IgD-negative memory B cell (primary cell): Measurements from ENCODE around the gene ISYNA1. TPM values are rescaled to one million over a fixed set of nuclear protein-coding genes. Genes with fewer than 3 reads are reported as not detected.
"Not testable (repeated sequence)": the region's sequence is repeated elsewhere in the genome, so short reads cannot be mapped to it uniquely, and the experiment has no call there.

Experiments used
- H3K27ac Mint-ChIP-seq, 3 donors: one replicate each; pipeline ENCODE4 v1.8.0; 2020 to 2022; ENCODE audit warnings: mild to moderate bottlenecking in 3 of 3, mixed read lengths in 3 of 3, moderate library complexity in 1 of 3
- H3K27me3 Mint-ChIP-seq: one replicate; pipeline ENCODE4 v1.8.0; 2021; ENCODE audit warnings: mixed read lengths
- H3K36me3 Mint-ChIP-seq: one replicate; pipeline ENCODE4 v1.8.0; 2020; ENCODE audit warnings: mild to moderate bottlenecking, mixed read lengths
- H3K4me1 Mint-ChIP-seq, 3 donors: one replicate each; pipeline ENCODE4 v1.8.0; 2020 to 2022; ENCODE audit warnings: mixed read lengths in 3 of 3, mild to moderate bottlenecking in 1 of 3
- H3K4me3 Mint-ChIP-seq, 4 donors: one replicate each; pipeline ENCODE4 v1.8.0; 2020 to 2022; ENCODE audit warnings: mild to moderate bottlenecking in 4 of 4, mixed read lengths in 4 of 4, moderate library complexity in 3 of 4
- H3K9me3 Mint-ChIP-seq, 3 donors: one replicate each; pipeline ENCODE4 v1.8.0; 2020 to 2021; ENCODE audit warnings: mixed read lengths in 3 of 3, mild to moderate bottlenecking in 1 of 3
- polyA plus RNA-seq: library from polyadenylated mRNA; unstranded; fragments of 300-500 nt; fragmentation: Illumina TruSeq; gene quantifications from one replicate; pipeline ENCODE4 v1.2.3, GENCODE V29; 2021

The ISYNA1 gene
- polyA plus RNA-seq, 1 donor from 2014 or later: 17.2 TPM

GRCh38 chr19:18417250-18418028, 20.5 kb downstream of the ISYNA1 start:
- Mint-ChIP-seq H3K4me3 (peak overlapping the region; percentile 76 to 84 (median 78)), H3K27me3 (peaks cover 37% of the 10 kb centered on the region), H3K27ac (peak overlapping the region; percentile 63 to 95 (median 88)), H3K36me3 (peaks cover 1% of the 10 kb centered on the region), H3K4me1 (peaks cover 15 to 37% (median 23%) of the 10 kb centered on the region in 3 donors), H3K9me3 (no peaks in the 10 kb centered on the region)

GRCh38 chr19:18416778-18417249, 21.1 kb downstream of the ISYNA1 start:
- Mint-ChIP-seq H3K27ac (peak overlapping the region; percentile 63 to 88 (median 87)), H3K4me3 (peak overlapping the region; percentile 16 to 80 (median 48)), H3K9me3 (no peaks in the 10 kb centered on the region), H3K4me1 (peaks cover 15 to 32% (median 20%) of the 10 kb centered on the region in 3 donors), H3K27me3 (peaks cover 40% of the 10 kb centered on the region), H3K36me3 (peaks cover 1% of the 10 kb centered on the region)

- no peaks in the 10 kb centered on the region for H3K9me3 Mint-ChIP-seq
- H3K4me1 Mint-ChIP-seq: peaks cover 14 to 29% (median 22%) of the 10 kb centered on the region in 3 donors
- peak overlapping the region in 1 of 3 donors; percentile 88 for H3K27ac Mint-ChIP-seq
- H3K4me3 Mint-ChIP-seq: peak overlapping the region in 2 of 4 donors; percentile 8 to 76
- H3K27me3 Mint-ChIP-seq: peaks cover 52% of the 10 kb centered on the region
- peaks cover 1% of the 10 kb centered on the region for H3K36me3 Mint-ChIP-seq
Observed at GRCh38 chr19:18415178-18415867, 22.6 kb downstream of the ISYNA1 start.

GRCh38 chr19:18414504-18415177, 23.3 kb downstream of the ISYNA1 start:
- no peaks in the 10 kb centered on the region for H3K9me3 Mint-ChIP-seq
- peaks cover 53% of the 10 kb centered on the region for H3K27me3 Mint-ChIP-seq
- H3K4me1 Mint-ChIP-seq: peaks cover 13 to 28% (median 20%) of the 10 kb centered on the region in 3 donors
- peak overlapping the region in 2 of 4 donors; percentile 43 to 79 for H3K4me3 Mint-ChIP-seq
- H3K27ac Mint-ChIP-seq: peak overlapping the region in 1 of 3 donors; percentile 88
- H3K36me3 Mint-ChIP-seq: peaks cover 1% of the 10 kb centered on the region

GRCh38 chr19:18412610-18413239, 25.2 kb downstream of the ISYNA1 start:
- Mint-ChIP-seq H3K4me1 (peaks cover 13 to 21% (median 20%) of the 10 kb centered on the region in 3 donors), H3K4me3 (peak overlapping the region in 2 of 4 donors; percentile 22 to 57), H3K27ac (no peak overlapping the region), H3K36me3 (peaks cover 1% of the 10 kb centered on the region), H3K9me3 (no peaks in the 10 kb centered on the region), H3K27me3 (peaks cover 40% of the 10 kb centered on the region)

- peak overlapping the region; percentile 55 to 84 (median 80) for H3K27ac Mint-ChIP-seq
- no peaks in the 10 kb centered on the region for H3K9me3 Mint-ChIP-seq
- H3K27me3 Mint-ChIP-seq: peaks cover 20% of the 10 kb centered on the region
- peak overlapping the region in 3 of 4 donors; percentile 2 to 73 (median 43) for H3K4me3 Mint-ChIP-seq
- H3K4me1 Mint-ChIP-seq: peaks cover 9 to 15% (median 12%) of the 10 kb centered on the region in 3 donors
- no peaks in the 10 kb centered on the region for H3K36me3 Mint-ChIP-seq
Observed at GRCh38 chr19:18408053-18408476, 29.9 kb downstream of the ISYNA1 start.

- Mint-ChIP-seq H3K9me3 (no peaks in the 10 kb centered on the region), H3K4me3 (no peak overlapping the region), H3K4me1 (peaks cover 18 to 26% (median 23%) of the 10 kb centered on the region in 3 donors), H3K27me3 (peaks cover 15% of the 10 kb centered on the region), H3K27ac (peak overlapping the region in 1 of 3 donors; percentile 55), H3K36me3 (peaks cover under 1% of the 10 kb centered on the region)
Observed at GRCh38 chr19:18406749-18407148, 31.2 kb downstream of the ISYNA1 start.

GRCh38 chr19:18405754-18406153, 32.2 kb downstream of the ISYNA1 start:
- peaks cover 23 to 31% (median 31%) of the 10 kb centered on the region in 3 donors for H3K4me1 Mint-ChIP-seq
- not testable (repeated sequence) for H3K27me3 Mint-ChIP-seq

GRCh38 chr19:18402455-18403248, 35.3 kb downstream of the ISYNA1 start:
- peak overlapping the region in 2 of 4 donors; percentile 58 to 61 for H3K4me3 Mint-ChIP-seq
- not testable (repeated sequence) for H3K27me3 Mint-ChIP-seq, H3K36me3 Mint-ChIP-seq, H3K9me3 Mint-ChIP-seq
- H3K4me1 Mint-ChIP-seq: peaks cover 22 to 24% (median 24%) of the 10 kb centered on the region in 3 donors
- H3K27ac Mint-ChIP-seq: peak overlapping the region in 2 of 3 donors; percentile 76 to 81

More at GRCh38 chr19:18405754-18406153, 32.2 kb downstream of the ISYNA1 start:
- H3K4me3 Mint-ChIP-seq, H3K36me3 Mint-ChIP-seq, H3K27ac Mint-ChIP-seq, H3K9me3 Mint-ChIP-seq: not testable (repeated sequence)

- H3K36me3 Mint-ChIP-seq: peaks cover 2% of the 10 kb centered on the region
- peaks cover 25% of the 10 kb centered on the region in 3 donors for H3K4me1 Mint-ChIP-seq
- H3K9me3 Mint-ChIP-seq: no peaks in the 10 kb centered on the region
- peaks cover 10% of the 10 kb centered on the region for H3K27me3 Mint-ChIP-seq
- H3K27ac Mint-ChIP-seq: peak overlapping the region; percentile 59 to 81 (median 74)
- peak overlapping the region in 3 of 4 donors; percentile 16 to 87 (median 53) for H3K4me3 Mint-ChIP-seq
Observed at GRCh38 chr19:18401580-18402112, 36.3 kb downstream of the ISYNA1 start.

- Mint-ChIP-seq H3K4me1 (peaks cover 25 to 26% (median 26%) of the 10 kb centered on the region in 3 donors), H3K4me3 (peak overlapping the region in 2 of 4 donors; percentile 14 to 52), H3K36me3 (peaks cover 2% of the 10 kb centered on the region), H3K27me3 (peaks cover 12% of the 10 kb centered on the region), H3K9me3 (no peaks in the 10 kb centered on the region), H3K27ac (no peak overlapping the region)
Observed at GRCh38 chr19:18399008-18399407, 38.9 kb downstream of the ISYNA1 start.

- peak within 1 kb of the TSS; percentile 77 to 89 (median 86) for H3K4me3 Mint-ChIP-seq
- peak within 1 kb of the TSS in 2 of 3 donors; percentile 86 to 89 for H3K27ac Mint-ChIP-seq
- peaks cover 17% of the 10 kb centered on the region for H3K27me3 Mint-ChIP-seq
- H3K4me1 Mint-ChIP-seq: peaks cover 28 to 29% (median 28%) of the 10 kb centered on the region in 3 donors
- no peaks in the 10 kb centered on the region for H3K9me3 Mint-ChIP-seq
- peaks cover 2% of the 10 kb centered on the region for H3K36me3 Mint-ChIP-seq
Observed at GRCh38 chr19:18397242-18398202, 40.4 kb downstream of the ISYNA1 start, which contains the start of gene LRRC25. Gene LRRC25 (minus strand): TSS chr19:18397622. CDS start chr19:18396963, 659 bp downstream.
